HG03175 (cell line): ENCODE results near the gene GORASP1.

Experiments
- ATAC-seq: cut with Tn5 transposase; IDR thresholded peaks from one replicate; pipeline ENCODE4 v1.9.1; 2021; ENCODE audit warnings: mild to moderate bottlenecking, moderate library complexity; ENCODE audit not compliant: unreplicated experiment

Gene GORASP1

DNA sequence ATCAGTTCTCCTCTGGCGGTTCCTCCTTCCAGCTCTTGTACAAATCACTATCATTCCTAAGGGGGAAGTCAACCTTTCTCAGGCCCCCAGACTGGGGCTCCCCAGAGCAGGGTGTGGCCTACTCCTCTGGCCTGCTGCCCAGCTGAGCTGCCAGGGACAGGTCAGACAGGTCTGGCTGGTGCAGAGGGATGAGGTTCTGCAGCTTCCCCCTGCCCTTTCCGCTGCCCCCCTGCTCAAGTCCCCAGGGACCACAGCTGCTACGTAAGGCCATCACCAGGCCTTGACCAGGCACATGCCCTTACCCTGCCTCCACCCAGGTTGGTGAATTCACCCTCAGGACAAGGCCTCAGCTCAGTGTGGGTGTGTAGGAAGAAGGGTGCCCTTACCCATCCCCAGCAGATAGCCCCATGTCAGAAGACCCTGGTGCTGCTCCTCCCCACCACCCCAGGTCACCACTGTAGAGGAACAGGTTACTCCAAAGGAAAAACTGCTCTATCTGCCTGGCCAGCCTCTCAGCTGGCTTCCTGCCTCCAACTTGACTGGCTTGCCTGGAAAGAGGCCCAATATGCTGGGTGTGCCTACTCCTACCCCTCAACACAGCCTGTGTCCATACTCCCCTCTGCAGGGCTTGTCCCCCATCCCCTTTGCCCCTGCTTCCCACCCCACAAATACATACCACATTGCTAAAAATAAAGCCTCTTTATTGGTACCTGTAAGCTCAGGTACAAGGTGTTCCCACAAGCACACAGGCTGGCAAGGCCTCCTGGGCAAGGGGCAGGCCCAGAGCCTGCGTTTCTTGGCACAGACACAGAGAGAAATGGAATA lies 34.0 kb upstream of the GORASP1 start:
- no peak for ATAC-seq

GRCh38 chr3:39140341-39140971 lies 33.0 kb upstream of the GORASP1 start:
- ATAC-seq: no peak

- no peak for ATAC-seq
These were observed 32.0 kb upstream of the GORASP1 start for GRCh38 chr3:39139442-39139841.

DNA sequence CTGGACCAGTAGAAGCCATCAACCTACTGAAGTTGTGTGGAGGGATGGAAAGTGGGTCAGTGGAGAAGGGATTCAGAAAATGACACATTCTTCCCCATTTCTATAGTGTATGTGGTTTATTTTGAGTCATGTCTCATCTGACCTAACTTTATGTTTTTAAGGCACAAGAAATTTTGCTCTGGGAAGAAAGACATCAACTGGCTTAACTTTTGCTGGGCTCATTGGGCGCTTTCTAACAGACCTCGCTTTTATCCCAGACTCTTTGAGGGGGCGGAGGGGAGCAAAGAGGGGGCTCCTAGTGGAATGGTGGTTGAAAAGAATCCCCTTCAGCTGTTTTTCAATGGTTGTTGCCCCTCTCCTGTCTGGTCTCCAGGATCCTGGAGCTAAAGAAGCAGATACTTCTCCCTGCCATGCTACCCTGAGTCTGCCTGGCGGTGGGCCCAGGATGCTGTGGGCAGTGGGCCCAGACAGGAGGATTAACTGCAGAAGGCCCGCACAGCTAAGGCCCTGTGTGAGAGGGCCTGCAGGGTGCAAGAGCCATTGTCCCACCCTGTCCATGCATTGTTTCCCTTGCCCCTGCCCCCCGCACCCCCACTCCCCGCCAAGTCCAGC lies 31.5 kb upstream of the GORASP1 start:
- no peak for ATAC-seq

DNA sequence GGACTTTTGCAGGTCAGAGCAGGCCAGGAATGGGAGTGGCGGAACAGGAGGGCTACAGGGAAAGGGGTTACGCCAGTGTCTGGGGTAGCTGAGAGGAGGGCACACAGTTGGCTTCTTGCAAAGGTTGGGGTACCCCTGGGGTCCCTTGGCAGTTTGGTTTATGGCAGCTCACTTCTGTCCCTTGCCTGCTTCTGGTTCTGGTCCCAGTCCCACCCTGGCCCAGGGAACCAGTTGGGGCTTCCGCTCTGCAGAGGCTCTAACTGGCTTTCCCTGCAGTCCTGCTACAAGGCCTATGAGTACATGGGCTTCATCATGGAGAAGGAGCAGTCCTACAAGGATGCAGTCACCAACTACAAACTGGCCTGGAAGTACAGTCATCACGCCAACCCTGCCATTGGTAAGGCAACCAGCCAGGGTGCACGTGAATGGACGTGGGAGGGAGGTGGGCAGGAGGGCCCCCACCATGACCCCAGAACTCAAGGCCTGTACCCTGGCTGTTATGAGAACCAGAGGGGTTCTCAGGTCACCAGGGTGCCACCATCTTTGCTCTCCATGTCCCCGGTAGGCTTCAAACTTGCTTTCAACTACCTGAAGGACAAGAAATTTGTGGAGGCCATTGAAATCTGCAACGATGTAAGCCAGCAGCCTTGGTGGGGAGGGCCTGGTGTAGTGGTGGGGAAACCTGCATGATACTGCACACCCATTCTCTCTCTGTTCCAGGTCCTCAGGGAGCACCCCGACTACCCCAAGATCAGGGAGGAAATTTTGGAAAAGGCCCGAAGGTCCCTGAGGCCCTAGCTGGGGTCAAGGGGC lies 30.8 kb upstream of the GORASP1 start:
- ATAC-seq: no peak

DNA sequence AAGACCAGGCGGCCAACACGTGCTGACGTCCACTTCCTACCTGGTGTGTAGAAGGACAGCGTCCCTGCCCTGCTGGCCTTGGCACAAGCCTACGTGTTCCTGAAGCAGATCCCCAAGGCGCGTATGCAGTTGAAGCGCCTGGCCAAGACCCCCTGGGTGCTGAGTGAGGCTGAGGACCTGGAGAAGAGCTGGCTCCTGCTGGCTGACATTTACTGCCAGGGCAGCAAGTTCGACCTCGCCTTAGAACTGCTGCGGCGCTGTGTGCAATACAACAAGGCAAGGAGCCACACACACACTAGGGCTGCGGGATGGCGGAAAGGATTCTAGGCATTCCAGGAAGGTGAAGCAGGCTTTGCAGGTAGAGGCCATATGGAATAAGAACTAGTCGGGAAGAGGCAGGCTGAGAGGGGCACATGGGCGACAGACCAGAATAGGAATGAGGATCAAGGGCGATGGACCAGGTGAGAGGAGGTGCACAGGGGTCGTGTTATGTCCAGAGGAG lies 30.1 kb upstream of the GORASP1 start:
- ATAC-seq: no peak

- no peak for ATAC-seq
These were observed 29.4 kb upstream of the GORASP1 start for GRCh38 chr3:39136533-39137434.

DNA sequence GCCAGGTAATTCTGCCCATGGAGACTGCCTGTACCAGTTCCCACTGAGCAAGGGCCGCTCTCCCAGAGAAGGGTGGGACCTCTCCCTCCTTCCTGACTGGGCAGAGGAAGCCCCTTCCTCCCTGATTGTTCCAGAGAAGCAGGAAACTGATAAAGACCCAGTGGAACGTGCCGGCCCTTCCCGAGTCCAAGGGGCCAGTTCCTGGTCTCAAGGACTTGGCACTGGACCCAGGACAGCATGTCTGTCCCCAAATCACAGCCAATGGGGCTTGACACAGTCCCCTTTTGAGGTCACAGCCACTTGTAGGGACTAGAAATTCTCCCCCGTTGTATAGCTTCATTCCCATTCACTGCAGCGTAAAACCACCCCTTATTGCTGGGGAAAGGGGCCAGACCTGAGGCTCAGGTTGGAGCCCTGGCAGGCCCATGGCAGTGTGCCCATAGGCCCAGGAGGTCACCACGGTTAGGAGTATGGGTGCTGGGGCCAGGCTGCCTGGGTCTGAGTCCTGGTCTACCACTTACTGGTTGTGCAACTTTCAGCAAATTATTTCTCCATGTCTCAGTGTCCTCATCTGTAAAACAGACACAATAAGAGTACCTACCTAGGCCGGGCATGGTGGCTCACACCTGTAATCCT lies 27.9 kb upstream of the GORASP1 start:
- ATAC-seq: no peak

- no peak for ATAC-seq
These were observed 26.9 kb upstream of the GORASP1 start for GRCh38 chr3:39134305-39134704.

DNA sequence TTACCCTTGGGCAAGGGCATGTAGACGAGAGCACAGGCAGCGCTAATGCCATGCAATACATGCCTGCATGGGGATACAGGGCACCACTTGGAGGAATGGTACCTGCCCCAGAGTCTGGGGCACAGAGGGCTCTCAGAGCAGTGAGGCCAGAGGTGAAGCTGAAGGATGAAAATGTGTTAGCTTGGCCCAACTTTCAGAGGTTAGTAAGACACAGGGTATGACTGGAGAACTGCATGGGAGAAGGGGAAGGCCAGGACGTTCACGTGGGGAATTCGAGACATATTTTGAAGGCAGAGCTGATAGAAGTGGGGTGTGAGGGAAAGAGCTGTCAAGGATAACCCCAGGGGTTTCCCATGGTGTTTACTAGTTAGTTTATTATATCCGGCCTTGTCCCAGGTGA lies 26.4 kb upstream of the GORASP1 start:
- no peak for ATAC-seq

GRCh38 chr3:39133093-39133490 lies 25.7 kb upstream of the GORASP1 start:
- no peak for ATAC-seq

GRCh38 chr3:39132096-39133092 lies 25.0 kb upstream of the GORASP1 start:
- ATAC-seq: no peak

- ATAC-seq: no peak
These were observed 23.4 kb upstream of the GORASP1 start for GRCh38 chr3:39130693-39131265.

DNA sequence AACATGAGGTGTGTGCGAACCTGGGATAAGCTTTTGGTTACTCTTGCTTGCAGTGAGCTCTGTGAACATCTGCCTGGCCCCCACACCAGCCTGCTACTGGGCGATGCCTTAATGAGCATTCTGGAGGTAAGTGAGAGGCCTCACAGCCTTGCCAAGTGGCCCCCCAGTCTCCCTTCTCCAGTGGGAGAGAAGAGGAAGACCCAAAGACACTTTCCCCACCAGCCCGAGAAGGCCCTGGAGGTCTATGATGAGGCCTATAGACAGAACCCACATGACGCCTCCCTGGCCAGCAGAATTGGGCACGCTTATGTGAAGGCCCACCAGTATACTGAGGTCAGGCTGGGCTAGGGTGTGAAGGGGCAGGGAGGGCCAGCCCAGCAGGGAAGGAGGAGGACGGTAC lies 22.6 kb upstream of the GORASP1 start:
- ATAC-seq: no peak

DNA sequence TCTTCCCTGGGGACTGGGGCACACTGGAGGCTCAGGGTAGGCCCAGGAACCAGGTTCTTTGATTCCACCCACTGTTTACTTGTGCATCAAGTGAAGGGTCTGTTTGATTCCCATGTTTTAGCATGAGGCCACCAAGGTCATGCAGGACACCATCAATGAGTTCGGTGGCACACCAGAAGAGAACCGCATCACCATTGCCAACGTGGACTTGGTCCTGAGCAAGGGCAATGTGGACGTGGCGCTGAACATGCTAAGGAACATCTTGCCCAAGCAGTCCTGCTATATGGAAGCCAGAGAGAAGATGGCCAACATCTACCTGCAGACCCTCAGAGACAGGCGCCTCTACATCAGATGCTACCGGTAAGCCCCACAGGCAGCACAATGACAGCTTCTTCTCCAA lies 21.5 kb upstream of the GORASP1 start:
- ATAC-seq: no peak

GRCh38 chr3:39127908-39128304 lies 20.5 kb upstream of the GORASP1 start:
- no peak for ATAC-seq

GRCh38 chr3:39127269-39127907 lies 20.0 kb upstream of the GORASP1 start:
- no peak for ATAC-seq
